ENCODE data around the gene MGAM2. TPM values are rescaled to one million over a fixed set of nuclear protein-coding genes. Genes with fewer than 3 reads are reported as not detected.

The MGAM2 gene
- total and polyA plus RNA-seq, 2 of the 4 experiments (the other 2 are of a cell fraction), result not detected

DNA sequence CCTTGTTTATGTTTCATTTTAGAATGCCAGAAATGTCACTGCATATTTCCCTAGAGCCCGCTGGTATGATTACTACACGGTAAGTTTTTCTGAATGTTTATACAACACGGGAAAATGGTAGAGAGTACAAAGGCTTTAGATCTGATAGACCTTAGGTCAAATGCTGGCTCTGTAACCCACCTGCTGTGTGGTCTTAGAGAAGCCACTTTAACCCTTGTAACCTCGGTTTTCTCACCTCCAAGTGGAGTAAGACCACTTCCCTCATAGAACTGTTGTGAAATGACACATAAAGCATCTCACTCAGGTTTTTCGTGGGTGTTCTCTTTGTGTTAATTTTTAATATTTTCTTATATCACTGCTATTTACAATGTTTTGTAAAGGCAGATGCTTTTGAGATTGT is 13.9 kb upstream of the MGAM2 start:
- no peak overlapping the region for H2AFZ ChIP-seq (replicated peaks; ENCODE audit: low read length, poor library complexity)
- H2BK20ac ChIP-seq (ENCODE audit: low read depth, low read length), result no peak overlapping the region
- no peaks in the 10 kb centered on the region for H4K20me1 ChIP-seq (ENCODE audit: insufficient read depth, low read length)
- no peaks in the 10 kb centered on the region for H3K4me1 ChIP-seq (ENCODE audit: control insufficient read depth, insufficient read depth, low read length)
- no peak overlapping the region for H4K5ac ChIP-seq (ENCODE audit: low read depth, low read length)
- no peak overlapping the region for H4K8ac ChIP-seq (ENCODE audit: low read depth in 2 of 2, low read length in 2 of 2)
- no peaks in the 10 kb centered on the region for H3K9me1 ChIP-seq (ENCODE audit: insufficient read depth, low read length)
- H3K79me1 ChIP-seq (ENCODE audit: low read depth in 1 of 2, low read length in 2 of 2), result no peaks in the 10 kb centered on the region
- no peak overlapping the region for H4K91ac ChIP-seq (ENCODE audit: insufficient read depth, low read depth, low read length)
- no peak overlapping the region for H2AK5ac ChIP-seq (ENCODE audit: low read depth, low read length)
- no peak overlapping the region for H3K9ac ChIP-seq (ENCODE audit: low read depth, low read length)
- in situ Hi-C loops (cut with MboI; ENCODE audit: low sequenced_read_pairs) (loop anchor here (5.0 kb wide), 1 partner anchor 35 kb away; no protein-coding TSS in a partner anchor), dilution Hi-C loops (cut with HindIII; ENCODE audit: low sequenced_read_pairs, unreplicated experiment) (no loop called here), intact Hi-C loops (cut with micrococcal nuclease) (no loop called here)
- H3K4ac ChIP-seq (ENCODE audit: low read depth, low read length), result no peak overlapping the region
- H3K14ac ChIP-seq (replicated peaks; ENCODE audit: low read depth, low read length), result no peak overlapping the region
- no peak overlapping the region for H3K18ac ChIP-seq (ENCODE audit: low read depth, low read length)
- no peaks in the 10 kb centered on the region for H3K36me3 ChIP-seq (ENCODE audit: control insufficient read depth, insufficient read depth, low read length)
- CTCF ChIA-PET, result no interaction called here
- H3K4me3 ChIP-seq (ENCODE audit: insufficient read depth, low read depth, low read length), result no peak overlapping the region
- H3K9me3 ChIP-seq (ENCODE audit: control insufficient read depth, insufficient read depth, low read length), result peaks cover 2% of the 10 kb centered on the region
- no peak overlapping the region for H3K27ac ChIP-seq (ENCODE audit: insufficient read depth, low read length)
- H3K27me3 ChIP-seq (ENCODE audit: control insufficient read depth, insufficient read depth, low read length), result no peaks in the 10 kb centered on the region
- DNase-seq (no peak), ATAC-seq (ENCODE audit: low read depth) (no peak)
- no CpG with 5 or more reads among the region's 5 CpGs for WGBS, 2 experiments (ENCODE audit: extremely low coverage in 2 of 2, insufficient read length in 1 of 2)
- BruUV-seq (replicated peaks), result no TSS peak
- no peak overlapping the region for H3K4me2 ChIP-seq (ENCODE audit: low read depth, low read length)
- TF ChIP-seq CEBPB (IDR thresholded peaks at IDR 0.05; ENCODE audit: low read depth, low read length) (no peak), CHD1 (IDR thresholded peaks at IDR 0.05; ENCODE audit: low read depth, low read length) (no peak), RCOR1 (IDR thresholded peaks at IDR 0.05; ENCODE audit: insufficient replicate concordance, low read length) (no peak), RAD21 (IDR thresholded peaks at IDR 0.05; ENCODE audit: low read length) (no peak)
- TF ChIP-seq, protein P1, sequence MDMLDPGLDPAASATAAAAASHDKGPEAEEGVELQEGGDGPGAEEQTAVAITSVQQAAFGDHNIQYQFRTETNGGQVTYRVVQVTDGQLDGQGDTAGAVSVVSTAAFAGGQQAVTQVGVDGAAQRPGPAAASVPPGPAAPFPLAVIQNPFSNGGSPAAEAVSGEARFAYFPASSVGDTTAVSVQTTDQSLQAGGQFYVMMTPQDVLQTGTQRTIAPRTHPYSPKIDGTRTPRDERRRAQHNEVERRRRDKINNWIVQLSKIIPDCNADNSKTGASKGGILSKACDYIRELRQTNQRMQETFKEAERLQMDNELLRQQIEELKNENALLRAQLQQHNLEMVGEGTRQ (IDR thresholded peaks at IDR 0.05; ENCODE audit: low read depth, low read length), result no peak
- TF ChIP-seq, protein P2, sequence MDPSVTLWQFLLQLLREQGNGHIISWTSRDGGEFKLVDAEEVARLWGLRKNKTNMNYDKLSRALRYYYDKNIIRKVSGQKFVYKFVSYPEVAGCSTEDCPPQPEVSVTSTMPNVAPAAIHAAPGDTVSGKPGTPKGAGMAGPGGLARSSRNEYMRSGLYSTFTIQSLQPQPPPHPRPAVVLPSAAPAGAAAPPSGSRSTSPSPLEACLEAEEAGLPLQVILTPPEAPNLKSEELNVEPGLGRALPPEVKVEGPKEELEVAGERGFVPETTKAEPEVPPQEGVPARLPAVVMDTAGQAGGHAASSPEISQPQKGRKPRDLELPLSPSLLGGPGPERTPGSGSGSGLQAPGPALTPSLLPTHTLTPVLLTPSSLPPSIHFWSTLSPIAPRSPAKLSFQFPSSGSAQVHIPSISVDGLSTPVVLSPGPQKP (IDR thresholded peaks at IDR 0.05; ENCODE audit: borderline replicate concordance, low read depth, low read length), result no peak
- no peak overlapping the region for H3K23ac ChIP-seq (ENCODE audit: low read depth, low read length)
- H2AK9ac ChIP-seq (replicated peaks; ENCODE audit: low read depth, low read length, poor library complexity), result no peak overlapping the region
- no peak overlapping the region for H2BK5ac ChIP-seq (ENCODE audit: low read depth, low read length, poor library complexity, severe bottlenecking)
- H2BK120ac ChIP-seq (ENCODE audit: low read depth, low read length), result no peak overlapping the region
- H2BK15ac ChIP-seq (ENCODE audit: low read depth, low read length), result no peak overlapping the region
- no peak overlapping the region for H3K56ac ChIP-seq (ENCODE audit: extremely low read depth, insufficient read depth, low read length)
- POLR2A ChIA-PET (ENCODE audit: unreplicated experiment), result no interaction called here

Data from IMR-90 (cell line).